ENCODE data around the gene POLE.

DNA sequence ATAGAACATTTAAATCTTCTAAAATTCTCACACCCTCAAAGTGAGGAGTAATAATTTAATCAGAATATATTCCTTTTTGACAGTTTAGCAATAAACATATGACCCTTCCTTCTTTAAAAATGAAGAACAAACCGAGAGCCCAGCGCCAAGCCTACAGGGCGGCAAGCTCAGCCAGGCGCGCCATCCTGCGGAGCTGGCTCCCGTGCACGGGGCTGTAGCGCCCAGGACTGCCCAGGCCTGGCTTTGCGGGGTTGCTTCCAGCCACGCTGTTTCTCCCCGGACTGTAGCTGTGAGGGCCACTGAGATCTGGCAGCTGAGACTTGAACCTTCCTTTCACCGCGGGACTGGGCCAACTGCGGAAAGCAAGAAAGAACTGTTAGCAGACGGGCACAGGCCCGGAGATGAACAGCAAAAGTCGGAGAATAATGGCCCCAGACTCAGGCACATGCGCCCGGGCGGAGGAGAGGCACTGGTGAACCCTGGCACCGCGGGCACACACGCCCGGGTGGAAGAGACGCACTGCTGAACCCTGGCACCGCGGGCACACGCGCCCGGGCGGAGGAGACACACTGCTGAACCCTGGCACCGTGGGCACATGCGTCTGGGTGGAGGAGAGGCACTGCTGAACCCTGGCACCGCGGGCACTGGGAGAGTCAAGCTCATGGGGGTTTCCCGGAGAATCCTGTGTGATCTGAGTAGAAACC, 40.1 kb upstream of the POLE start:
- TF ChIP-seq, protein P1, sequence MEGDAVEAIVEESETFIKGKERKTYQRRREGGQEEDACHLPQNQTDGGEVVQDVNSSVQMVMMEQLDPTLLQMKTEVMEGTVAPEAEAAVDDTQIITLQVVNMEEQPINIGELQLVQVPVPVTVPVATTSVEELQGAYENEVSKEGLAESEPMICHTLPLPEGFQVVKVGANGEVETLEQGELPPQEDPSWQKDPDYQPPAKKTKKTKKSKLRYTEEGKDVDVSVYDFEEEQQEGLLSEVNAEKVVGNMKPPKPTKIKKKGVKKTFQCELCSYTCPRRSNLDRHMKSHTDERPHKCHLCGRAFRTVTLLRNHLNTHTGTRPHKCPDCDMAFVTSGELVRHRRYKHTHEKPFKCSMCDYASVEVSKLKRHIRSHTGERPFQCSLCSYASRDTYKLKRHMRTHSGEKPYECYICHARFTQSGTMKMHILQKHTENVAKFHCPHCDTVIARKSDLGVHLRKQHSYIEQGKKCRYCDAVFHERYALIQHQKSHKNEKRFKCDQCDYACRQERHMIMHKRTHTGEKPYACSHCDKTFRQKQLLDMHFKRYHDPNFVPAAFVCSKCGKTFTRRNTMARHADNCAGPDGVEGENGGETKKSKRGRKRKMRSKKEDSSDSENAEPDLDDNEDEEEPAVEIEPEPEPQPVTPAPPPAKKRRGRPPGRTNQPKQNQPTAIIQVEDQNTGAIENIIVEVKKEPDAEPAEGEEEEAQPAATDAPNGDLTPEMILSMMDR (IDR thresholded peaks at IDR 0.05) = no peak
- no peak for TF ChIP-seq POLR2A (IDR thresholded peaks at IDR 0.05)

Data from esophagus squamous epithelium (tissue), 4 donors.